Neural progenitor cell (in vitro differentiated cells): ENCODE data around the gene CEP350.

Experiments used
- EZH2 ChIP-seq: fragments of 200-600 bp; sonication (generic); IDR thresholded peaks from 2 replicates; pipeline ENCODE4 v1.6.1; 2017; ENCODE audit warnings: antibody characterized with exemption, mild to moderate bottlenecking, moderate library complexity
- EZH2phosphoT487 ChIP-seq: fragments of 200-600 bp; sonication (generic); IDR thresholded peaks from 2 replicates; pipeline ENCODE4 v1.6.1; 2017; ENCODE audit warnings: antibody characterized with exemption
- TF ChIP-seq, protein P1 (sequence below): fragments of 200-600 bp; sonication (generic); IDR thresholded peaks from 2 replicates; pipeline ENCODE4 v1.5.1; 2017; ENCODE audit warnings: antibody characterized with exemption, mild to moderate bottlenecking

DNA sequence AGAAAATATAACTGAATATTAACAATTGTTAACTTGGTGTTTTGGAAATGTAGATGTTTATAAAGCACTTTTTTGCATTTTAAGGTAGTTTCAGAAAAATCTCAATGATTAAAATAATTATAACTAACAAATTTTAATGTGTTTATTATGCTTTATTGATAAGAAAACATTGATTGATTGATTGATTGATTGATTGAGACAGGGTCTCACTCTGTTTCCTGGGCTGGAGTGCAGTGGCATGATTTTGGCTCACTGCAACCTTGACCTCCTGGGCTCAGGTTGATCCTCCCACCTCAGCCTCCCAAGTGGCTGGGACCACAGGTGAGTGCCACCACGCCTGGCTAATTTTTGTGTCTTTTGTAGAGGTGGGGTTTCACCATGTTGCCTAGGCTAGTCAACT, 106.4 kb downstream of the CEP350 start:
- TF ChIP-seq EZH2 (no peak), EZH2phosphoT487 (no peak)
- TF ChIP-seq, protein P1, sequence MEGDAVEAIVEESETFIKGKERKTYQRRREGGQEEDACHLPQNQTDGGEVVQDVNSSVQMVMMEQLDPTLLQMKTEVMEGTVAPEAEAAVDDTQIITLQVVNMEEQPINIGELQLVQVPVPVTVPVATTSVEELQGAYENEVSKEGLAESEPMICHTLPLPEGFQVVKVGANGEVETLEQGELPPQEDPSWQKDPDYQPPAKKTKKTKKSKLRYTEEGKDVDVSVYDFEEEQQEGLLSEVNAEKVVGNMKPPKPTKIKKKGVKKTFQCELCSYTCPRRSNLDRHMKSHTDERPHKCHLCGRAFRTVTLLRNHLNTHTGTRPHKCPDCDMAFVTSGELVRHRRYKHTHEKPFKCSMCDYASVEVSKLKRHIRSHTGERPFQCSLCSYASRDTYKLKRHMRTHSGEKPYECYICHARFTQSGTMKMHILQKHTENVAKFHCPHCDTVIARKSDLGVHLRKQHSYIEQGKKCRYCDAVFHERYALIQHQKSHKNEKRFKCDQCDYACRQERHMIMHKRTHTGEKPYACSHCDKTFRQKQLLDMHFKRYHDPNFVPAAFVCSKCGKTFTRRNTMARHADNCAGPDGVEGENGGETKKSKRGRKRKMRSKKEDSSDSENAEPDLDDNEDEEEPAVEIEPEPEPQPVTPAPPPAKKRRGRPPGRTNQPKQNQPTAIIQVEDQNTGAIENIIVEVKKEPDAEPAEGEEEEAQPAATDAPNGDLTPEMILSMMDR, result no peak
